Ectodermal cell (in vitro differentiated cells): ENCODE data around the gene HUS1B.

Experiments
- H3K27ac ChIP-seq: 2 replicates; pipeline ENCODE4 v1.7.0; 2013; ENCODE audit warnings: mild to moderate bottlenecking, low read depth, low read length; ENCODE audit not compliant: insufficient read depth, poor library complexity, severe bottlenecking
- H3K27me3 ChIP-seq: 2 replicates; pipeline ENCODE4 v1.7.0; 2013; ENCODE audit warnings: mild to moderate bottlenecking, low read length; ENCODE audit not compliant: insufficient read depth, control insufficient read depth, poor library complexity, severe bottlenecking
- H3K36me3 ChIP-seq: one replicate; pipeline ENCODE4 v1.7.0; 2013; ENCODE audit warnings: low read length; ENCODE audit not compliant: control insufficient read depth, insufficient read depth
- H3K4me1 ChIP-seq: one replicate; pipeline ENCODE4 v1.7.0; 2013; ENCODE audit warnings: low read length; ENCODE audit not compliant: control insufficient read depth, insufficient read depth
- H3K4me3 ChIP-seq: 2 replicates; pipeline ENCODE4 v1.7.0; 2013; ENCODE audit warnings: low read depth, low read length, control low read depth; ENCODE audit not compliant: insufficient read depth
- H3K9me3 ChIP-seq: 2 replicates; pipeline ENCODE4 v1.7.0; 2013; ENCODE audit warnings: mild to moderate bottlenecking, low read length, moderate library complexity; ENCODE audit not compliant: control insufficient read depth
- WGBS, 2 experiments: methylation state at CpG; one replicate each; pipeline ENCODE4 v1.1.7; 2013; ENCODE audit warnings: missing lambda C conversion rate in 2 of 2; 5-methylcytosine and 5-hydroxymethylcytosine counted together

The HUS1B gene

DNA sequence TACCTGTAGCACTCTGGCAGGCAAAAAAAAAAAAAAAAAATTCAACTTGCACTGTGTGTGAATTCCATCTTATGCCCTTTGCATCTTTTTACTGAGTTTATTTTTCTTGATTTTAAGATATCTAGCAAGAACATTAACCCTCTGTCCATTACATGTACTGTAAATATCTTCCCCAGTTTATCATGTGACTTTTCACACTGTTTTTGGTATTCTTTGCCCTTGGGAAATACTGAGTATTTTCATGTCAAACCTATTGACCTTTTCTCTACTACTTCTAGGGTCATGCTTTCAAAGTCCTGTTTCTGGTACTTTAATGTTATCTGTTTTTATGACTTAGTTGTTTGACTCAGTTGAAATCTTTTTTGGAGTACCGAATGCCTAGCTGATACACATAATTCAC is 843 bp upstream of the HUS1B start:
- Histone ChIP-seq H3K9me3 (no peaks in the 10 kb centered on the region), H3K4me3 (no peak overlapping the region), H3K27me3 (no peaks in the 10 kb centered on the region), H3K36me3 (peaks cover 3% of the 10 kb centered on the region), H3K4me1 (peaks cover 6% of the 10 kb centered on the region), H3K27ac (no peak overlapping the region)
- WGBS, 2 experiments = 94 to 100% methylated on average over 1 of the region's 1 CpG

DNA sequence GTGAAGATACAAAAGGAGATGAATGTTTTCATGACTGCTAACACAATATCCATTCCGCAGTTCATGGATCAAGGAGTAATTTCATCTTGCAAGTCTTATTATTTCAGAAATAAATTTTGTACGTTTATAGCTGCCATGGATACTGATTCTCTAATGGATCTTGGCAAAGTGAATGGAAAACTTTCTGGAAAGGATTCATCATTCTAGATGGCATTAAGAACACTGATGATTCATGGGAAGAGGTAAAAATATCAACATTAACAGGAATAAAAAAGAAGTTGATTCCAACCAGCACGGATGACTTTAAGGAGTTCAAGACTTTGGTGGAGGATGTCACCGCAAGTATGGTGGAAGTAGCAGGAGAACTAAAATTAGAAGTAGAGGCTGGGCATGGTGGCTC is 2.8 kb downstream of the HUS1B start:
- Histone ChIP-seq H3K36me3 (peaks cover 3% of the 10 kb centered on the region), H3K4me3 (no peak overlapping the region), H3K9me3 (no peaks in the 10 kb centered on the region), H3K4me1 (no peaks in the 10 kb centered on the region), H3K27ac (no peak overlapping the region), H3K27me3 (no peaks in the 10 kb centered on the region)
- WGBS, 2 experiments = 96 to 98% methylated on average over 4 of the region's 4 CpGs

DNA sequence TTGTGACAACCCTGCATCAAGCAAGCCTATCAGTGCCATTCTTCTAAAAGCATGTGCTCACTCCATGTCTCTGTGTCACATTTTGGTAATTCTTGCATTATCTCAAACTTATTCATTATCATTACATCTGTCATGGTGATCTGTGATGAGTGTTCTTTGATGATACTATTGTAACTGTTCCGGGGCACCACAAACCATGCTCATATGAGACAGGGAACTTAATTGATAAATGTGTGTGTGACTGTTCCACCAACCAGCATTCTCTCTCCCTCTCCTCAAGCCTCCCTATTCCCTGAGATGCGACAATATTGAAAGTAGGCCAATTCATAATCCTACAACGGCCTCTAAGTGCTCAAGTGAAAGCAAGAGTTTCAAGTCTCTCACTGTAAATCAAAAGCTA is 4.0 kb downstream of the HUS1B start:
- no peak overlapping the region for H3K4me3 ChIP-seq
- no peaks in the 10 kb centered on the region for H3K4me1 ChIP-seq
- H3K27ac ChIP-seq = no peak overlapping the region
- no peaks in the 10 kb centered on the region for H3K9me3 ChIP-seq
- WGBS, 2 experiments = 89 to 96% methylated on average over 2 to 3 of the region's 3 CpGs
- H3K27me3 ChIP-seq = no peaks in the 10 kb centered on the region
- peaks cover 3% of the 10 kb centered on the region for H3K36me3 ChIP-seq

DNA sequence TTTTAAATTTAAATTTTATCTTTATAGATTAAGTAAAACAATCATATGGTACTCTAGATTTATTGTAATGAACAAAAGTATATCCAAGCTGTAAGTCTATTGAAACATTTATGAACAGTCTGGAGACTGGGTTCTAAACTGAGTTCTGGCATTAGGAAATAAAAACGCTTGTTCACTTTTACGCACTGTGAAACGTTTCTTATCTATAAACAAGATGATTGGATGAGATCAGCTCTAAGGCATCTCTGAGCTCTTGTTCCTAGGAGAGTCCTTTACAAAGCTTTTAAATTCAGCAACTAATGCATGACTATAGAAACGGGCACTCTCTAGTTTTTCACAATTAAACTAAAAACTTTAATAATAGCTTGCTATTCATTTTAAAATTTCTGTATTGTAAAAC is 6.8 kb downstream of the HUS1B start:
- Histone ChIP-seq H3K36me3 (no peaks in the 10 kb centered on the region), H3K4me3 (no peak overlapping the region), H3K27me3 (no peaks in the 10 kb centered on the region), H3K27ac (no peak overlapping the region), H3K4me1 (no peaks in the 10 kb centered on the region), H3K9me3 (no peaks in the 10 kb centered on the region)
- 50 to 69% methylated on average over 3 of the region's 4 CpGs for WGBS, 2 experiments

DNA sequence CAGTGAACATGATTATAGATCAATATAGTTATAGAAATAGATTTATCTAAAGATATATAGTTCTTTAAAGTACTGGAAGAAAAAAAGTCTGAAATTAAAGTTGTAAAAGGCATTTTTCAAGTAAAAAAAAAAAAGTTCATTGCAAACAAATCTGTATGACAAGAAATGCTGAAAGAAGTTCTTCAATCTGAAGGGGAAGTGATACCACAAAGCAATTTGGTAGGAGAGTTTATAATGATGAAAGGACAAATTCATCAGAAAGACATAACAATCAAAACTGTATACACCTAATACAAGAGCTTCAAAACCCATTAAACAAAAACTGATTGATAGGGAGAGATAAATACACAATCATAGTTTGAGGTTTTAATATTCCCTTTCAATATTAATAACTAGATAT is 14.1 kb downstream of the HUS1B start:
- Histone ChIP-seq H3K36me3 (no peaks in the 10 kb centered on the region), H3K27ac (no peak overlapping the region), H3K9me3 (no peaks in the 10 kb centered on the region), H3K4me1 (no peaks in the 10 kb centered on the region), H3K4me3 (no peak overlapping the region), H3K27me3 (no peaks in the 10 kb centered on the region)

DNA sequence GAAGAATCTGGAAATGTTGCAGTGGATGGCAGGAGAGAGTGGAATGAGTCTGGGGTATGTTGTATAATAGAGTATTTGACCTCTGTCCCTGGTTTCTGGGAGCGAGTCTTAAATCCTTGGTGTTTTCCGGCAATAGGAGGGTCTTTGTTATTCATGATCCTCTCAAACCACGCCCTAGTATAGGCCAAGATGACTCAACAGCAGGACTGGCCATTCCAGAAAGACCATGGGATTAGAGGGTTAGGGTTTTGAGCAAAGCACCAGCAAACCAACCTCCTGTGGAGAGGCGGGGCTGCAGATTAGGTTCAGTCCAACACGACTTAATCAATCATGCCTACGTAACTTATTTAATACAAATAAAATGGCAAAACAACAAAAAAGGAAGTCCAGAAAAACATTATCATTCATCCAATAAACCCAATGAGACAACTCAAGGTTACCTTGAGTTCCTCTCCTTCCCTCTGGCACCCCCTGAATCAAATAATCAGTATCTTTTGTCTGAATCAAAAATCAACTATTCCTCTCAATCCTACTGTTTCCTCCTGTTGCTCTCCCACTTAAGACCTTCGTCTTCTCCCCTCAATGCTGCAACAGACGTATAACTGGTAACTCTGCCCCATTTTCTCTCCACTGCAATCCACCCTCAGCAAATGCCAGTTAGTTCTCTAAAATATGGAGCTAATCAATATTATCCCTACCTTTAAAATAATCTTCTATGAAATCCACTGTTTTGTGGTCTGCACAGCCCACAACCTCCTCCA is 15.5 kb downstream of the HUS1B start:
- WGBS, 2 experiments = 89 to 92% methylated on average over 8 of the region's 8 CpGs
- Histone ChIP-seq H3K9me3 (no peaks in the 10 kb centered on the region), H3K27ac (no peak overlapping the region), H3K4me3 (no peak overlapping the region), H3K27me3 (no peaks in the 10 kb centered on the region), H3K36me3 (no peaks in the 10 kb centered on the region), H3K4me1 (no peaks in the 10 kb centered on the region)

DNA sequence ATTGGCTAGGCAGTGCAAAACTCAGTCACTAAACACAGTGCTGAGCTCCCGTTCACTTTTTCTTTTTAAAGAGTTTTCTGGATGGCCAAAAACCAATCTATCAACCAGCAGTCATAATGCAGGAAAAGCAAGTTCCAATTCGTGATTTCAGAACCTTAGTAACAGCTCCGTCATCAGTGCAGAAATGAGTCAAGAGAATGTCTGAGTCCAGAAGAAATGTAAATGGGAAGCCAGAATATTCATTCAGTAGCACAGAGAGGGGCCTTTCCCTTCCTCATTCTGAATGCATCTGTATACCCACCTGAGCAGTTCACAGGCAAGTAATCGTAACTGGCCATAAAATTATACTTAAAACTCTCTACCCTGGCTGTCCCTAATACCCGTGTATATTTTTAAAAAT is 20.4 kb downstream of the HUS1B start:
- Histone ChIP-seq H3K36me3 (no peaks in the 10 kb centered on the region), H3K27ac (no peak overlapping the region), H3K4me3 (no peak overlapping the region), H3K27me3 (no peaks in the 10 kb centered on the region), H3K4me1 (no peaks in the 10 kb centered on the region), H3K9me3 (no peaks in the 10 kb centered on the region)
- WGBS, 2 experiments = 80 to 86% methylated on average over 4 to 5 of the region's 5 CpGs

DNA sequence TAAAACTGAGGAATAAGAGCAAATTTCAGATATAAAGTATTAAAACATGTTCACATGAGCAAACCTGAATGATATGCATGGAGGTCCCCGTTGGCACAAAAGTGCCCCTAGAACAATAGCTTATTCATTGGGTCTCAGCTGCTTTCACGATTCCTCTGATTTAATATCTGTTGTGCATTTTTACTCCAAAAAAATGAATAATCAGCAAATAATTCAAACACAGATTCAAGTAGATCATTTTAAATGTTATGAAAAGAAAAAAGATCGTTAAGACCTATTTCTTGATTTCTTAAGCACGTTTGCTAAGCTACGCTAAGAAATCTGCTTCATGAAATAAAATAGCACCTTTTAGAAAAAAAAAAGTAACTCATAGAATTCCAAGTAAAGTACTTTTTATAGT is 21.7 kb downstream of the HUS1B start:
- H3K36me3 ChIP-seq = no peaks in the 10 kb centered on the region
- 87 to 99% methylated on average over 2 to 5 of the region's 5 CpGs for WGBS, 2 experiments
- H3K4me1 ChIP-seq = no peaks in the 10 kb centered on the region
- no peaks in the 10 kb centered on the region for H3K27me3 ChIP-seq
- H3K27ac ChIP-seq = no peak overlapping the region
- H3K9me3 ChIP-seq = no peaks in the 10 kb centered on the region
- no peak overlapping the region for H3K4me3 ChIP-seq

DNA sequence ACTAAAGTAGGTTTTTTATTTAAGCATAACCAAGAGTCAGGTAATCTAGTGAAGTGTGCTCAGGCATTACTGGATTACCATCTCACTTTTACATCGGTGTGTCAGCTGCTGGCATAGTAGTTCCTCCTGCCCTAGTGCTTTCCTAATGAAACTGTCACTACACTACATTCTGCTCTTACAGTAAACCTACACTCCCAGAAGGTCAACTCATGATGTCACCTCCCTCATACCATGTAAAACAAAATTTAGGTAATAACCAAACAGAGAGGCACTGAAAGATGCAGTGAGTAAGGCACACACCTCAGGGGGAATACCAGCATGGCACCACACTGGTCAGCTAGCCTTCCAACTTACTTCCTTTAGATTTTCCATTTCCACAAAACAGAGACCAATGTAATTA is 23.3 kb downstream of the HUS1B start:
- WGBS, 2 experiments = 91% methylated on average over 1 of the region's 1 CpG
- no peak overlapping the region for H3K27ac ChIP-seq
- no peaks in the 10 kb centered on the region for H3K9me3 ChIP-seq
- H3K36me3 ChIP-seq = no peaks in the 10 kb centered on the region
- H3K4me3 ChIP-seq = no peak overlapping the region
- no peaks in the 10 kb centered on the region for H3K27me3 ChIP-seq
- H3K4me1 ChIP-seq = no peaks in the 10 kb centered on the region

DNA sequence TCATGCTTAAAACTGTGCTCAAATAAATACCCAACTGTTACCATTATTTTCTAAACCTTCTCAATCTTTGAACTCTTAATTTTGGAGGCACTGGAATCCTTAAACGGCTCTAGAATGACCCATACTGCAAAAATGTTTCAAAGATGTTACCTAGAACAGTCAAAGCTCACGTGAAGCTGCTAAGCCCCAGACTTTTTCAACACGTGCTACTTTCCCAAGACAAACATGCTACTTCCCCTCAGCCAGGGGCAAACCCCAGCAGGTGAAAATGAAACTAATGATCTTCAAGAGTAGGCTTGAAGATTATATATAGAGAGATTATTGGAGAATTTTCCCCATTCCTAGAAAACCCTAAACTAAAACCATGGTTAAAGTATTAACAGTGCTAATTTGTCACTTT is 28.1 kb downstream of the HUS1B start:
- no peak overlapping the region for H3K4me3 ChIP-seq
- no peaks in the 10 kb centered on the region for H3K9me3 ChIP-seq
- WGBS, 2 experiments = 90 to 93% methylated on average over 3 of the region's 3 CpGs
- H3K36me3 ChIP-seq = no peaks in the 10 kb centered on the region
- H3K27me3 ChIP-seq = no peaks in the 10 kb centered on the region
- H3K4me1 ChIP-seq = no peaks in the 10 kb centered on the region
- H3K27ac ChIP-seq = no peak overlapping the region

DNA sequence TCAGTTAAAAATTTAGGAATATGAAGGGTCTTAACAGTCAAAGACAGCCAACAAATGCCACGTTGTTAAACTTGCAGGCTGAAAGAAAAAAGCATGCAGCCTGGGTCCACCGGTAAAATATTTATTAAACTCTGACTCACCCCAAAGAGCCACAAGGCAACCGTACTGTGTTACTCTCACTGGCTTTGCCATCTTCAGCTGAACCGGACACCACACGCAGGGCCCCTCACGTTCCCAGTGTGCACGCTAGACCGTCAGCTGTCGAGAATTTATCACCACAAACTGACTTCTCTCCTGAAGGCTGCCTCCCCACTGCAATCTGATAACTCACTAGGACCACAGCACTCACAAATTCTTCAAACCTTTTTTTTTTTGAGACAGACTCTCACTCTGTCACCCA is 30.7 kb downstream of the HUS1B start:
- H3K27ac ChIP-seq = no peak overlapping the region
- H3K4me1 ChIP-seq = no peaks in the 10 kb centered on the region
- no peak overlapping the region for H3K4me3 ChIP-seq
- WGBS, 2 experiments = 94% methylated on average over 9 of the region's 9 CpGs
- no peaks in the 10 kb centered on the region for H3K27me3 ChIP-seq
- H3K36me3 ChIP-seq = no peaks in the 10 kb centered on the region
- H3K9me3 ChIP-seq = no peaks in the 10 kb centered on the region
